ENCODE results near the gene MVD. TPM values are rescaled to one million over a fixed set of nuclear protein-coding genes. Genes with fewer than 3 reads are reported as not detected.
A peak's percentile ranks its signal among the peaks of the same experiment; 100 is the strongest.

MVD gene
- total and polyA plus RNA-seq, 2 of the 13 experiments (the other 11 are each of a cell fraction or from before 2014, with no cell fraction given) = 28.1 to 187 TPM

DNA sequence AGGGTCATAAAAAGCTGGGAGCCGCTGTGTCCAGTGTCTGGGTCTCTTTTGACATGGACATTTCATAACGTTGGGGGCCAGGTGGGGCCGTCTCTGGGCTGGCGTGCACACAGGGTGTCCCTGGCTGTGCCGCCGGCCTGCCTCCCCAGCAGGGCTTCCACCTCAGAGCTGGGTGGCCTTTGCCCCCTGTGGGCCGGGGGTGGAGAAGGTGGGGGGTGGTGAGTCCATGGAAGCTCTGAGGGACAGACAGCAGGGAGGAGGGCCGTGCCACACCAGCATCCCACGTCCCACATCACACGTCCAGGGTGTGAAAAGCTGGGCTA is 24.3 kb upstream of the MVD start (continued):
- TF ChIP-seq, protein P1, sequence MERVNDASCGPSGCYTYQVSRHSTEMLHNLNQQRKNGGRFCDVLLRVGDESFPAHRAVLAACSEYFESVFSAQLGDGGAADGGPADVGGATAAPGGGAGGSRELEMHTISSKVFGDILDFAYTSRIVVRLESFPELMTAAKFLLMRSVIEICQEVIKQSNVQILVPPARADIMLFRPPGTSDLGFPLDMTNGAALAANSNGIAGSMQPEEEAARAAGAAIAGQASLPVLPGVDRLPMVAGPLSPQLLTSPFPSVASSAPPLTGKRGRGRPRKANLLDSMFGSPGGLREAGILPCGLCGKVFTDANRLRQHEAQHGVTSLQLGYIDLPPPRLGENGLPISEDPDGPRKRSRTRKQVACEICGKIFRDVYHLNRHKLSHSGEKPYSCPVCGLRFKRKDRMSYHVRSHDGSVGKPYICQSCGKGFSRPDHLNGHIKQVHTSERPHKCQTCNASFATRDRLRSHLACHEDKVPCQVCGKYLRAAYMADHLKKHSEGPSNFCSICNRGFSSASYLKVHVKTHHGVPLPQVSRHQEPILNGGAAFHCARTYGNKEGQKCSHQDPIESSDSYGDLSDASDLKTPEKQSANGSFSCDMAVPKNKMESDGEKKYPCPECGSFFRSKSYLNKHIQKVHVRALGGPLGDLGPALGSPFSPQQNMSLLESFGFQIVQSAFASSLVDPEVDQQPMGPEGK (CRISPR knock-in tag; IDR thresholded peaks at IDR 0.05) = peak; percentile 93
- TF ChIP-seq U2AF1 (optimal IDR thresholded peaks at IDR 0.05; ENCODE audit: low read depth, low read length) (no peak), ZNF720 (CRISPR knock-in tag; IDR thresholded peaks at IDR 0.05) (no peak), ELF4 (CRISPR knock-in tag; IDR thresholded peaks at IDR 0.05; ENCODE audit: borderline replicate concordance) (0 out of 2 replicates have a peak, but pooled peaks have one; percentile 57), ZBTB43 (CRISPR knock-in tag; conservative IDR thresholded peaks at IDR 0.05) (no peak), MZF1 (CRISPR knock-in tag; IDR thresholded peaks at IDR 0.05; ENCODE audit: borderline replicate concordance) (no peak), ZNF646 (CRISPR knock-in tag; IDR thresholded peaks at IDR 0.05) (no peak), RBM22 (optimal IDR thresholded peaks at IDR 0.05; ENCODE audit: low read length) (no peak), NPAS2 (CRISPR knock-in tag; IDR thresholded peaks at IDR 0.05; ENCODE audit: borderline replicate concordance) (no peak), ZNF263 (CRISPR knock-in tag; IDR thresholded peaks at IDR 0.05) (peak; percentile 64; the same call in 1 of the 2 replicates), SMARCE1 (IDR thresholded peaks at IDR 0.05; ENCODE audit: borderline replicate concordance) (no peak), ZNF547 (CRISPR knock-in tag; IDR thresholded peaks at IDR 0.05) (no peak), ZNF773 (CRISPR knock-in tag; IDR thresholded peaks at IDR 0.05; ENCODE audit: borderline replicate concordance) (no peak), ZNF878 (CRISPR knock-in tag; IDR thresholded peaks at IDR 0.05) (no peak)
- TF ChIP-seq, protein P2, sequence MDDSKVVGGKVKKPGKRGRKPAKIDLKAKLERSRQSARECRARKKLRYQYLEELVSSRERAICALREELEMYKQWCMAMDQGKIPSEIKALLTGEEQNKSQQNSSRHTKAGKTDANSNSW (CRISPR knock-in tag; IDR thresholded peaks at IDR 0.05; ENCODE audit: borderline replicate concordance) = no peak
- TF ChIP-seq, protein P3, sequence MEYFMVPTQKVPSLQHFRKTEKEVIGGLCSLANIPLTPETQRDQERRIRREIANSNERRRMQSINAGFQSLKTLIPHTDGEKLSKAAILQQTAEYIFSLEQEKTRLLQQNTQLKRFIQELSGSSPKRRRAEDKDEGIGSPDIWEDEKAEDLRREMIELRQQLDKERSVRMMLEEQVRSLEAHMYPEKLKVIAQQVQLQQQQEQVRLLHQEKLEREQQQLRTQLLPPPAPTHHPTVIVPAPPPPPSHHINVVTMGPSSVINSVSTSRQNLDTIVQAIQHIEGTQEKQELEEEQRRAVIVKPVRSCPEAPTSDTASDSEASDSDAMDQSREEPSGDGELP (IDR thresholded peaks at IDR 0.05; ENCODE audit: borderline replicate concordance, low read depth) = peak; percentile 37; the same call in 1 of the 2 replicates
- TF ChIP-seq, protein P4, sequence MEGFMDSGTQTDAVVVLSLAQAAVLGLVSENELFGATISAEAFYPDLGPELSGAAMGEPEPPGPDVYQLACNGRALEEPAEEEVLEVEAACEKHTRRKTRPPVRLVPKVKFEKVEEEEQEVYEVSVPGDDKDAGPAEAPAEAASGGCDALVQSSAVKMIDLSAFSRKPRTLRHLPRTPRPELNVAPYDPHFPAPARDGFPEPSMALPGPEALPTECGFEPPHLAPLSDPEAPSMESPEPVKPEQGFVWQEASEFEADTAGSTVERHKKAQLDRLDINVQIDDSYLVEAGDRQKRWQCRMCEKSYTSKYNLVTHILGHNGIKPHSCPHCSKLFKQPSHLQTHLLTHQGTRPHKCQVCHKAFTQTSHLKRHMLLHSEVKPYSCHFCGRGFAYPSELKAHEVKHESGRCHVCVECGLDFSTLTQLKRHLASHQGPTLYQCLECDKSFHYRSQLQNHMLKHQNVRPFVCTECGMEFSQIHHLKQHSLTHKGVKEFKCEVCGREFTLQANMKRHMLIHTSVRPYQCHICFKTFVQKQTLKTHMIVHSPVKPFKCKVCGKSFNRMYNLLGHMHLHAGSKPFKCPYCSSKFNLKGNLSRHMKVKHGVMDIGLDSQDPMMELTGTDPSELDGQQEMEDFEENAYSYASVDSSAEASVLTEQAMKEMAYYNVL (CRISPR knock-in tag; IDR thresholded peaks at IDR 0.05; ENCODE audit: borderline replicate concordance) = 0 out of 2 replicates have a peak, but pooled peaks have one; percentile 34

Measured in HepG2 (cell line).